IMR-90 (cell line): Measurements from ENCODE around the gene ZNF223. TPM values are rescaled to one million over a fixed set of nuclear protein-coding genes. Genes with fewer than 3 reads are reported as not detected.

Experiments used
- ATAC-seq: fragments of 200-7000 bp; cut with Tn5 transposase; 2 replicates; pipeline ENCODE4 v1.9.1; 2020; ENCODE audit warnings: low read depth, mild to moderate bottlenecking, moderate library complexity
- BruUV-seq: library from RNA; stranded (reverse); fragments of 400-500 nt; replicated peaks from 2 replicates; lab custom pipeline; 2021; lab: Mats Ljungman, UMichigan
- CTCF ChIA-PET: fragments of 300-600 bp; formaldehyde crosslinking; extraction: SDS; loops from one replicate; lab custom pipeline; 2021; ENCODE audit warnings: antibody characterized with exemption; lab: Yijun Ruan, JAX
- POLR2A ChIA-PET: fragments of 300-600 bp; sonication (Branson Sonifier 250); formaldehyde crosslinking; loops from one replicate; lab custom pipeline; 2022; ENCODE audit warnings: antibody characterized with exemption; ENCODE audit not compliant: unreplicated experiment; lab: Charles Lee
- DNase-seq: peaks from one replicate; pipeline ENCODE4 v3.0.0; 2013
- H2AFZ ChIP-seq: replicated peaks from 2 replicates; pipeline ENCODE3; 2013; ENCODE audit warnings: low read length, mild to moderate bottlenecking; ENCODE audit not compliant: poor library complexity
- H2AK5ac ChIP-seq: 2 replicates; pipeline ENCODE4 v1.6.1; 2013; ENCODE audit warnings: low read depth, low read length, inconsistent platforms
- H2AK9ac ChIP-seq: replicated peaks from 2 replicates; pipeline ENCODE3; 2013; ENCODE audit warnings: mild to moderate bottlenecking, low read depth, low read length, moderate library complexity; ENCODE audit not compliant: poor library complexity
- H2BK120ac ChIP-seq: 2 replicates; pipeline ENCODE4 v1.6.1; 2013; ENCODE audit warnings: low read depth, low read length, inconsistent platforms
- H2BK15ac ChIP-seq: 3 replicates; pipeline ENCODE4 v1.6.1; 2013; ENCODE audit warnings: low read depth, low read length, inconsistent platforms
- H2BK20ac ChIP-seq: 2 replicates; pipeline ENCODE4 v1.6.1; 2013; ENCODE audit warnings: low read depth, mild to moderate bottlenecking, inconsistent platforms, low read length, moderate library complexity
- H2BK5ac ChIP-seq: 2 replicates; pipeline ENCODE4 v1.6.1; 2013; ENCODE audit warnings: mild to moderate bottlenecking, low read depth, low read length, inconsistent platforms; ENCODE audit not compliant: poor library complexity, severe bottlenecking
- H3K14ac ChIP-seq: replicated peaks from 2 replicates; pipeline ENCODE4 v1.6.1; 2013; ENCODE audit warnings: low read depth, low read length, inconsistent platforms
- H3K18ac ChIP-seq: 2 replicates; pipeline ENCODE4 v1.6.1; 2013; ENCODE audit warnings: low read depth, low read length, control low read depth
- H3K23ac ChIP-seq: 2 replicates; pipeline ENCODE4 v1.6.1; 2013; ENCODE audit warnings: low read depth, low read length, inconsistent platforms
- H3K27ac ChIP-seq: 2 replicates; pipeline ENCODE4 v1.5.1; 2013; ENCODE audit warnings: mild to moderate bottlenecking, control low read depth, low read length; ENCODE audit not compliant: insufficient read depth
- H3K27me3 ChIP-seq: 2 replicates; pipeline ENCODE4 v1.6.1; 2013; ENCODE audit warnings: low read length; ENCODE audit not compliant: control insufficient read depth, insufficient read depth
- H3K36me3 ChIP-seq: 2 replicates; pipeline ENCODE4 v1.6.1; 2013; ENCODE audit warnings: low read length, mixed read lengths; ENCODE audit not compliant: control insufficient read depth, insufficient read depth
- H3K4ac ChIP-seq: 2 replicates; pipeline ENCODE4 v1.6.1; 2013; ENCODE audit warnings: low read depth, low read length, inconsistent platforms
- H3K4me1 ChIP-seq: 2 replicates; pipeline ENCODE4 v1.6.1; 2013; ENCODE audit warnings: low read length, mixed read lengths; ENCODE audit not compliant: control insufficient read depth, insufficient read depth
- H3K4me2 ChIP-seq: 2 replicates; pipeline ENCODE4 v1.6.1; 2013; ENCODE audit warnings: low read depth, mild to moderate bottlenecking, control low read depth, low read length, moderate library complexity
- H3K4me3 ChIP-seq: 2 replicates; pipeline ENCODE4 v1.5.1; 2013; ENCODE audit warnings: low read depth, mild to moderate bottlenecking, control low read depth, low read length, moderate library complexity; ENCODE audit not compliant: insufficient read depth
- H3K56ac ChIP-seq: 2 replicates; pipeline ENCODE4 v1.6.1; 2013; ENCODE audit warnings: low read length, inconsistent platforms; ENCODE audit not compliant: insufficient read depth; ENCODE audit errors: extremely low read depth
- H3K79me1 ChIP-seq, 2 experiments: 2 replicates each; pipeline ENCODE4 v1.6.1; 2013; ENCODE audit warnings: low read length in 2 of 2, inconsistent platforms in 1 of 2, low read depth in 1 of 2
- H3K9ac ChIP-seq: 2 replicates; pipeline ENCODE4 v1.6.1; 2013; ENCODE audit warnings: low read depth, low read length, control low read depth
- H3K9me1 ChIP-seq: 2 replicates; pipeline ENCODE4 v1.6.1; 2013; ENCODE audit warnings: low read length, inconsistent platforms; ENCODE audit not compliant: insufficient read depth
- H3K9me3 ChIP-seq: 2 replicates; pipeline ENCODE4 v1.6.1; 2013; ENCODE audit warnings: low read length; ENCODE audit not compliant: control insufficient read depth, insufficient read depth
- H4K20me1 ChIP-seq: 2 replicates; pipeline ENCODE4 v1.6.1; 2013; ENCODE audit warnings: low read length, inconsistent platforms; ENCODE audit not compliant: insufficient read depth
- H4K5ac ChIP-seq: 2 replicates; pipeline ENCODE4 v1.6.1; 2013; ENCODE audit warnings: mild to moderate bottlenecking, low read depth, low read length, control low read depth
- H4K8ac ChIP-seq, 2 experiments: 2 replicates each; pipeline ENCODE4 v1.6.1; 2013; ENCODE audit warnings: low read depth in 2 of 2, low read length in 2 of 2, control low read depth in 1 of 2, inconsistent platforms in 1 of 2
- H4K91ac ChIP-seq: 2 replicates; pipeline ENCODE4 v1.6.1; 2013; ENCODE audit warnings: low read depth, low read length, inconsistent platforms; ENCODE audit not compliant: insufficient read depth
- CEBPB ChIP-seq: IDR thresholded peaks from 2 replicates; pipeline ENCODE4 v1.6.1; 2012; ENCODE audit warnings: low read depth, low read length, improper control_type of control experiment
- MAZ ChIP-seq: IDR thresholded peaks from 2 replicates; pipeline ENCODE4 v1.6.1; 2012; ENCODE audit warnings: low read depth, mild to moderate bottlenecking, low read length, improper control_type of control experiment, moderate library complexity, borderline replicate concordance
- NFE2L2 ChIP-seq: fragments of 150-350 bp; IDR thresholded peaks from 2 replicates; pipeline ENCODE4 v1.6.1; 2016; ENCODE audit warnings: low read depth, mild to moderate bottlenecking, low read length
- POLR2A ChIP-seq: IDR thresholded peaks from 2 replicates; pipeline ENCODE4 v1.6.1; 2012; ENCODE audit warnings: mild to moderate bottlenecking, low read depth, low read length
- SMC3 ChIP-seq: fragments of 150-350 bp; IDR thresholded peaks from 2 replicates; pipeline ENCODE4 v1.6.1; 2016; ENCODE audit warnings: low read depth, mild to moderate bottlenecking, antibody characterized with exemption, low read length, moderate library complexity
- WGBS, 2 experiments: methylation state at CpG; one replicate each; pipeline versions ENCODE4 v1.1.5 to v1.1.7; 2013; ENCODE audit warnings: missing lambda C conversion rate in 2 of 2; ENCODE audit not compliant: insufficient read length in 1 of 2; ENCODE audit errors: extremely low coverage in 2 of 2; 5-methylcytosine and 5-hydroxymethylcytosine counted together
- dilution Hi-C: fragments of 300-500 bp; cut with HindIII; formaldehyde crosslinking; loops from one replicate; pipeline ENCODE4 v1.14.3; 2018; ENCODE audit warnings: low sequenced_read_pairs; ENCODE audit not compliant: unreplicated experiment
- in situ Hi-C: fragments of 300-500 bp; cut with MboI; formaldehyde crosslinking; loops from 3 replicates; pipeline ENCODE4 v1.14.3; 2019; ENCODE audit warnings: low sequenced_read_pairs, inconsistent platforms, mixed read lengths
- intact Hi-C: fragments of 100-400 bp; cut with micrococcal nuclease; formaldehyde crosslinking; loops from 2 replicates; pipeline ENCODE4 v1.10.0; 2022
- polyA plus RNA-seq, 3 experiments: library from polyadenylated mRNA; depleted of rRNA; stranded (reverse); fragments of >200 nt; gene quantifications; 2 replicates each; pipeline ENCODE4 v1.2.3, GENCODE V29; 2012; ENCODE audit warnings: low replicate concordance in 1 of 3
- total RNA-seq: library from RNA; depleted of rRNA; stranded (reverse); fragments of >200 nt; gene quantifications from 2 replicates; pipeline ENCODE4 v1.2.3, GENCODE V29; 2012

Gene ZNF223
- total and polyA plus RNA-seq, 2 of the 4 experiments (the other 2 are of a cell fraction) = 2.3 to 16.5 TPM

- ChIA-PET CTCF (no interaction called here), POLR2A (no interaction called here)
- H2AK9ac ChIP-seq = no peak overlapping the region
- H3K4me1 ChIP-seq = peaks cover 2% of the 10 kb centered on the region; the same call in 1 of the 2 replicates
- no peak overlapping the region for H3K9ac ChIP-seq
- H2BK5ac ChIP-seq = no peak overlapping the region
- H3K4me3 ChIP-seq = no peak overlapping the region
- H2AK5ac ChIP-seq = no peak overlapping the region
- dilution Hi-C loops = no loop called here
- no peak overlapping the region for H4K8ac ChIP-seq
- WGBS, 2 experiments = 100% methylated on average over 1 of the region's 6 CpGs; no CpG with 5 or more reads in 1 of the 2 experiments
- no peak overlapping the region for H2BK120ac ChIP-seq
- H3K18ac ChIP-seq = no peak overlapping the region
- H2BK20ac ChIP-seq = no peak overlapping the region
- no peak overlapping the region for H2BK15ac ChIP-seq
- peaks cover 38% of the 10 kb centered on the region for H3K36me3 ChIP-seq
- H4K20me1 ChIP-seq = no peaks in the 10 kb centered on the region
- H3K4ac ChIP-seq = no peak overlapping the region
- H3K79me1 ChIP-seq = peaks cover 7 to 15% of the 10 kb centered on the region in 2 experiments
- H3K9me1 ChIP-seq = no peaks in the 10 kb centered on the region
- H4K5ac ChIP-seq = no peak overlapping the region
- H3K14ac ChIP-seq = no peak overlapping the region
- in situ Hi-C loops = no loop called here
- no peak for TF ChIP-seq NFE2L2
- TF ChIP-seq SMC3 = no peak
- peak; percentile 73 for TF ChIP-seq CEBPB
- no peak for TF ChIP-seq MAZ
- no peak for TF ChIP-seq POLR2A
- BruUV-seq = no TSS peak
- ATAC-seq (no peak), DNase-seq (no peak)
- H3K27me3 ChIP-seq = no peaks in the 10 kb centered on the region
- H2AFZ ChIP-seq = no peak overlapping the region
- peaks cover 30% of the 10 kb centered on the region for H3K9me3 ChIP-seq
- no peak overlapping the region for H3K27ac ChIP-seq
- H3K23ac ChIP-seq = no peak overlapping the region
- intact Hi-C loops = no loop called here
- no peak overlapping the region for H3K56ac ChIP-seq
- no peak overlapping the region for H4K91ac ChIP-seq
- H3K4me2 ChIP-seq = no peak overlapping the region
These were observed 44.4 kb upstream of the ZNF223 start for GRCh38 chr19:44007473-44007872.
